HUES6 (cell line): ENCODE measurements around the gene GALNTL6.

Source experiments
- H3K27ac ChIP-seq: 2 replicates; pipeline ENCODE4 v1.7.0; 2013; ENCODE audit warnings: low read depth, mild to moderate bottlenecking, low read length, inconsistent platforms
- H3K27me3 ChIP-seq: 2 replicates; pipeline ENCODE4 v1.6.1; 2013; ENCODE audit warnings: low read length; ENCODE audit not compliant: control insufficient read depth, insufficient read depth
- H3K36me3 ChIP-seq: 2 replicates; pipeline ENCODE4 v1.6.1; 2013; ENCODE audit warnings: low read length; ENCODE audit not compliant: control insufficient read depth, insufficient read depth
- H3K4me1 ChIP-seq: 2 replicates; pipeline ENCODE4 v1.6.1; 2013; ENCODE audit warnings: low read length; ENCODE audit not compliant: control insufficient read depth, insufficient read depth
- H3K4me3 ChIP-seq: 2 replicates; pipeline ENCODE4 v1.5.1; 2013; ENCODE audit warnings: low read depth, low read length
- H3K9ac ChIP-seq: one replicate; pipeline ENCODE4 v1.6.1; 2013; ENCODE audit warnings: mild to moderate bottlenecking, low read length
- H3K9me3 ChIP-seq: 2 replicates; pipeline ENCODE4 v1.6.1; 2013; ENCODE audit warnings: low read depth, low read length; ENCODE audit not compliant: control insufficient read depth, insufficient read depth

The GALNTL6 gene

GRCh38 chr4:172758586-172759340 is 945.6 kb downstream of the GALNTL6 start:
- Histone ChIP-seq H3K4me1 (no peaks in the 10 kb centered on the region), H3K9ac (no peak overlapping the region), H3K27me3 (no peaks in the 10 kb centered on the region), H3K9me3 (no peaks in the 10 kb centered on the region), H3K27ac (no peak overlapping the region), H3K36me3 (no peaks in the 10 kb centered on the region), H3K4me3 (no peak overlapping the region)

GRCh38 chr4:172760512-172760911 is 947.3 kb downstream of the GALNTL6 start:
- no peak overlapping the region for H3K27ac ChIP-seq
- H3K27me3 ChIP-seq = no peaks in the 10 kb centered on the region
- H3K9ac ChIP-seq = no peak overlapping the region
- H3K9me3 ChIP-seq = no peaks in the 10 kb centered on the region
- H3K4me3 ChIP-seq = no peak overlapping the region
- H3K36me3 ChIP-seq = no peaks in the 10 kb centered on the region
- H3K4me1 ChIP-seq = no peaks in the 10 kb centered on the region

- peaks cover 4% of the 10 kb centered on the region; the same call in 1 of the 2 replicates for H3K4me1 ChIP-seq
- H3K9ac ChIP-seq = no peak overlapping the region
- no peaks in the 10 kb centered on the region for H3K27me3 ChIP-seq
- H3K4me3 ChIP-seq = no peak overlapping the region
- no peaks in the 10 kb centered on the region for H3K9me3 ChIP-seq
- no peaks in the 10 kb centered on the region for H3K36me3 ChIP-seq
- no peak overlapping the region for H3K27ac ChIP-seq
Observed at GRCh38 chr4:172762895-172763294, 949.7 kb downstream of the GALNTL6 start.

DNA sequence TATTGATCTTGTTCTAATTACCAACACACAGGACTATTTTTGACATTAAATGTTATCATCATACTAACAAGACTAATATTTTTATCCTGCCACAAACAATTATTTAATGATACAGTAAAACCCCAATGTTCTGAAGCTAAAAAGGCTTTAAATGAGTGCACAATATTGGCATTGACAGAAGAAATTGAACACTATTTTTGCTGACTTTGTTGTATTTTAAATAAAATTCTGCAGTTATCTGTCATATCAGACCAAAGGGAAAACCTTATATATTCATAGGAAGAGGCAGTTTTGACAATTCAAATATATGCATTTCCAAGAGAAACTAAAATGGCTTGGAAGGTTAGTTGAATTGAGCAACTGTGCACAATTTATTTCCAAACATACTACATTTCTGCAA is 957.6 kb downstream of the GALNTL6 start:
- Histone ChIP-seq H3K36me3 (no peaks in the 10 kb centered on the region), H3K4me1 (peaks cover 4% of the 10 kb centered on the region; the same call in 1 of the 2 replicates), H3K9ac (no peak overlapping the region), H3K4me3 (no peak overlapping the region), H3K27ac (no peak overlapping the region), H3K9me3 (no peaks in the 10 kb centered on the region), H3K27me3 (no peaks in the 10 kb centered on the region)

- Histone ChIP-seq H3K9ac (no peak overlapping the region), H3K27ac (no peak overlapping the region), H3K36me3 (no peaks in the 10 kb centered on the region), H3K27me3 (no peaks in the 10 kb centered on the region), H3K4me1 (no peaks in the 10 kb centered on the region), H3K9me3 (no peaks in the 10 kb centered on the region), H3K4me3 (no peak overlapping the region)
Observed at GRCh38 chr4:172772781-172773180, 959.6 kb downstream of the GALNTL6 start.

DNA sequence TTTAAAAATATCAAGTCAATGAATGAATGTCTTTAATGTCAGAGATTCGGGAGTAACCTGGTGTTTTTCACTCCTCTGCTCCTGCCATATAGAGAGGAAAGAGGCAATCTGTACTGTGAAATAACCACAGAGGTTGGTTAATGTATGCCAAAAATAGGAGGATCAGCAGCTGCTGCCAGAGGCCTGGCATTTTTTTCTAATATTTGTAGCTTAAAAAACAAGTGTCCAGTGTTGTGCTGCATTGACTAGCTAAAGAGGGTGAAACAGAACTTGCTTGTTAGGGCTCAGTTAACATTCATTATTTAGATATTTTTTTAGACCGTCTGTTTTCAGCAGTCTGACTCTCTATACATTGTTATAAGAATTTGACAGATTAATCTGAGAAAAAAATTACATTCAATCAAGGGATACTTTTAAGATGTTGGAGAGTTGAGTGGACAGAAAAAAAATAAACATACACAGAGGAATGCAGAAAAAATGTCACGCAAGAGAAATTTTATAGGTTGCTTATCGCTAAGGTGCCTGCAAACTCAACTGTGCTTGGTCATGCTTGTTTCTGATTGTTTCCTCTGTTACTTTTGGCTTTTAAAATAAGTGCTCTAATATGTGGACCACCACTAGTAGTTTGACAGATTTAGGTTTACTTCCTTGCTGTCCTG is 963.1 kb downstream of the GALNTL6 start:
- H3K27me3 ChIP-seq = no peaks in the 10 kb centered on the region
- no peak overlapping the region for H3K4me3 ChIP-seq
- no peaks in the 10 kb centered on the region for H3K36me3 ChIP-seq
- H3K27ac ChIP-seq = no peak overlapping the region
- no peaks in the 10 kb centered on the region for H3K4me1 ChIP-seq
- H3K9ac ChIP-seq = no peak overlapping the region
- H3K9me3 ChIP-seq = no peaks in the 10 kb centered on the region

GRCh38 chr4:172777729-172778431 is 964.7 kb downstream of the GALNTL6 start:
- Histone ChIP-seq H3K4me3 (no peak overlapping the region), H3K9me3 (no peaks in the 10 kb centered on the region), H3K36me3 (no peaks in the 10 kb centered on the region), H3K27ac (no peak overlapping the region), H3K9ac (no peak overlapping the region), H3K27me3 (no peaks in the 10 kb centered on the region), H3K4me1 (no peaks in the 10 kb centered on the region)

DNA sequence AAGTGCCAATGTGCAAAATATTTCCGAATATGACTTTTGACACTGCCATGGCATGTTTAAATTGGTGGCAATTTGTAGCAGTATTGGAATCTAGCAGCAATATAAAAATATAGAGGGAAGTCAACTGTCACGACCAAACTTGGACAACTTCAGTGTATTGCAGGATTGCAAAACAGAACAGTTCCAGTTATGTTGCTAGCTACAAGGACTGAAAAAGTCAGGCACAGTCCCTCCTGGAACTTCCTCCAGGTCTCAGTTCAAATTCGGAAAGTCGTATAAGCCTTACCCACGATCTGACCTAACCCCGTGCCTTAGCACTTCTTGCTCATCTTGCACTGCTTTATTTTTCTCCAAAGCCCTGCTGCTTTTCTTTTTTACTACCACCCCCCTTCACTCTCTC is 965.4 kb downstream of the GALNTL6 start:
- Histone ChIP-seq H3K27ac (no peak overlapping the region), H3K4me1 (no peaks in the 10 kb centered on the region), H3K9me3 (no peaks in the 10 kb centered on the region), H3K36me3 (no peaks in the 10 kb centered on the region), H3K27me3 (no peaks in the 10 kb centered on the region), H3K4me3 (no peak overlapping the region), H3K9ac (no peak overlapping the region)

GRCh38 chr4:172780566-172781081 is 967.4 kb downstream of the GALNTL6 start:
- no peaks in the 10 kb centered on the region for H3K27me3 ChIP-seq
- no peaks in the 10 kb centered on the region for H3K4me1 ChIP-seq
- no peaks in the 10 kb centered on the region for H3K9me3 ChIP-seq
- H3K4me3 ChIP-seq = no peak overlapping the region
- no peak overlapping the region for H3K9ac ChIP-seq
- H3K27ac ChIP-seq = no peak overlapping the region
- H3K36me3 ChIP-seq = no peaks in the 10 kb centered on the region

- no peak overlapping the region for H3K4me3 ChIP-seq
- H3K9me3 ChIP-seq = no peaks in the 10 kb centered on the region
- H3K4me1 ChIP-seq = no peaks in the 10 kb centered on the region
- no peak overlapping the region for H3K9ac ChIP-seq
- H3K27me3 ChIP-seq = no peaks in the 10 kb centered on the region
- no peaks in the 10 kb centered on the region for H3K36me3 ChIP-seq
- no peak overlapping the region for H3K27ac ChIP-seq
Observed at GRCh38 chr4:172785613-172786012, 972.4 kb downstream of the GALNTL6 start.
